Urinary bladder (tissue), 4 donors: ENCODE data around the gene SERPIND1. TPM values are rescaled to one million over a fixed set of nuclear protein-coding genes. Genes with fewer than 3 reads are reported as not detected.
"Not testable (repeated sequence)": the region's sequence is repeated elsewhere in the genome, so short reads cannot be mapped to it uniquely, and the experiment has no call there.

Experiments used
- DNase-seq: peaks from one replicate; pipeline ENCODE4 v3.0.0-alpha.2; 2015; ENCODE audit errors: extremely low spot score
- H3K27ac ChIP-seq: one replicate; pipeline ENCODE4 v1.5.1; 2013; ENCODE audit warnings: low read depth, mild to moderate bottlenecking, moderate library complexity
- H3K36me3 ChIP-seq: one replicate; pipeline ENCODE4 v1.6.1; 2013; ENCODE audit warnings: mild to moderate bottlenecking, moderate library complexity; ENCODE audit not compliant: insufficient read depth
- H3K4me1 ChIP-seq: one replicate; pipeline ENCODE4 v1.6.1; 2013; ENCODE audit warnings: mild to moderate bottlenecking, moderate library complexity; ENCODE audit not compliant: insufficient read depth
- H3K4me3 ChIP-seq: one replicate; pipeline ENCODE4 v1.5.1; 2013; ENCODE audit warnings: low read depth, low read length
- WGBS: extraction: QIAGEN DNeasy Blood & Tissue Kit; methylation state at CpG from one replicate; pipeline ENCODE4 v1.1.7; 2013; 5-methylcytosine and 5-hydroxymethylcytosine counted together
- polyA plus RNA-seq: library from polyadenylated mRNA; stranded (reverse); fragments of 200-250 nt; gene quantifications from one replicate; pipeline ENCODE4 v1.2.3, GENCODE V29; 2013
- total RNA-seq: library from RNA; depleted of rRNA; stranded (reverse); fragments of >200 nt; gene quantifications from one replicate; pipeline ENCODE4 v1.2.3, GENCODE V29; 2014
- donor health status: healthy with polysubstance abuse.
- donor health status: healthy.

Gene SERPIND1, protein sequence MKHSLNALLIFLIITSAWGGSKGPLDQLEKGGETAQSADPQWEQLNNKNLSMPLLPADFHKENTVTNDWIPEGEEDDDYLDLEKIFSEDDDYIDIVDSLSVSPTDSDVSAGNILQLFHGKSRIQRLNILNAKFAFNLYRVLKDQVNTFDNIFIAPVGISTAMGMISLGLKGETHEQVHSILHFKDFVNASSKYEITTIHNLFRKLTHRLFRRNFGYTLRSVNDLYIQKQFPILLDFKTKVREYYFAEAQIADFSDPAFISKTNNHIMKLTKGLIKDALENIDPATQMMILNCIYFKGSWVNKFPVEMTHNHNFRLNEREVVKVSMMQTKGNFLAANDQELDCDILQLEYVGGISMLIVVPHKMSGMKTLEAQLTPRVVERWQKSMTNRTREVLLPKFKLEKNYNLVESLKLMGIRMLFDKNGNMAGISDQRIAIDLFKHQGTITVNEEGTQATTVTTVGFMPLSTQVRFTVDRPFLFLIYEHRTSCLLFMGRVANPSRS
- total RNA-seq: 0.16 TPM
- polyA plus RNA-seq: 1.2 TPM

DNA sequence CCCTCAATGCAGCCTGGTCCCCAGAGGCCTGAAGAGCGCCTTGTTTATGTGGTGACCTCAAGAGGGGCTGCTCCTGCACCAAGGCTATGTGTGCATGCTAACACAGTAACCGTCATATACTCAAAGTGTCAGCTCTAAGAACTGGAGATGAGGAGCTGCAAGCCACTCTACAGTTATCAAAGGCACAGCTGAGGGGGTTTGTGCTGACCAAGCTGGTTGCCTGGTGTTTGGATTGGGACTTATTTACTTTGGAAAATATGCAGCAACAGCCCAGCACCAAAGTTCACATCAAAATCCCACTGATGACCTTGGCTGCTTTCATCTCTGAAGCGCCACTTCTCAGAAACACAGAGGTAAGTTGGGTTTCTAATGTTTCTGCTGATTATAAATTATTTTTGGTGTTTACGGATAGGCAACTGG lies at the start of gene SERPIND1:
Gene SERPIND1 (plus strand): TSS at position 321 of the 420 bp plus-strand sequence. CDS start 5,200 bp downstream, outside the sequence.
- 84% methylated on average over 4 of the region's 4 CpGs for WGBS
- DNase-seq: no peak
- Histone ChIP-seq H3K4me1 (no peaks in the 10 kb centered on the region), H3K4me3 (no peak within 1 kb of the TSS), H3K27ac (no peak within 1 kb of the TSS), H3K36me3 (no peaks in the 10 kb centered on the region)

DNA sequence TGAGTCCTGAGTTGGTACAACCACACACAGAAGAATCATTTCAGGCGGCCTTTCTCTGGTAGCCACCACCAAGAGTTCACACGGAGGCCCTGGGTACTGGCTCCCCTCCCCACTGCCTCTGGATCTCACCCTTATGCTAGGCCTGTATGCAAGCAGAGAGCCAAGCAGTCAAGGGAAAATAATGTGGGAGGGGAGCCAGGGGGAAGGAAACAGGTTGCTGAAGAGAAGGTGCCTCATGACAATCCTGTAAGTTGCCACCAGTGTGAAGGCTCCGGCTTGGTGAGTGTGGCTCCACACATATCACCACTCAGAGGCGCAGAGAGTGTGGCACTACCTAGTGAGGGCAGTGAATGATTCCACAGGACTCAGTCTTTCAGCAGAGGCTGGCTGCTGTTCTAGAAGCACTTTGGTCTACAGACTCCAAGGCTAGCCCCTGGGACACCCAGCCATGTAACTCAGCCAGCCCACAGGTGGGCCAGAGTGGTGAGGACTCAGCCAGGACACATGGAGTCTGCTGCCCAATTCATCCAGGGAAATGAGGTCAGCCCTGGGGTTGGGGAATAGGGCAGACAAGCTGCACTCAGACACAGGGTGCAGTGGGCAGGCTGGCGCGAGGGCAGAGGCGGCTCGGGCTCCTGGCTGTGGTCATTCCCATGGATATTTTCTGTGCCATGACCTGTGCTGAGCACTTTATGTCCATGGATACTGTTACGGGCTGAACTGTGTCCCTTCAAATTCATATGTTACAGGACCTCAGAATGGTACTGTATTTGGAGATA lies 49.0 kb upstream of the SERPIND1 start:
- Histone ChIP-seq H3K27ac (no peak overlapping the region), H3K36me3 (peaks cover 5% of the 10 kb centered on the region), H3K4me3 (no peak overlapping the region), H3K4me1 (no peaks in the 10 kb centered on the region)
- WGBS: 92% methylated on average over 9 of the region's 9 CpGs
- no peak for DNase-seq

DNA sequence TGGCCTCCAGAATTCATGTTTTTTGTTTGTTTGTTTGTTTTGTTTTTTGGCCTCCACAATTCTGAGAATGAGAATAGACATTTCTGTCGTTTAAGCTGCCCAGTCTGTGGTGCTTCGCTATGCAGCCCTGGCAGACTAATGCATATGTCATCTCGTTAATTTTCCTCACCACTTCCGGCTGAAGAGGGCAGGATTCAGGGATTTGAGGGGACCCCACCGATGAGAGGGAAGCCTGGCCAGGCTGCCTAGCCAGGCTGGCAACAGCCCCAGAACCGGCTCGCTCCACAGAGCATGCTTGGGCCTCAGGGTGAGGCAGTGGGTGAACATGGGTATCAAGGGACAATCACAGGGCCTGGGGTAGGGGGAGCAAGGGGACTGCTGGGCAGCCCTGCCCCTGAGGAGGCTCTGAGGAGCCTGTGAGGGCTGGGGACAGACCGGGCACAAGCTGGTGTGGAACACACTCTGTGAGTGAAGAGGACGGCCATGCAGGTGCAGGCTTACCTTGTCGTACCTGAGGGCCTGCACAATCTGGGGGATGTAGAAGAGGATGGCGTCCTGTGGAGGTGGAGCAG lies 47.8 kb upstream of the SERPIND1 start:
- DNase-seq: no peak
- Histone ChIP-seq H3K4me3 (no peak overlapping the region), H3K36me3 (peaks cover 5% of the 10 kb centered on the region), H3K27ac (no peak overlapping the region), H3K4me1 (no peaks in the 10 kb centered on the region)
- 86% methylated on average over 11 of the region's 11 CpGs for WGBS

DNA sequence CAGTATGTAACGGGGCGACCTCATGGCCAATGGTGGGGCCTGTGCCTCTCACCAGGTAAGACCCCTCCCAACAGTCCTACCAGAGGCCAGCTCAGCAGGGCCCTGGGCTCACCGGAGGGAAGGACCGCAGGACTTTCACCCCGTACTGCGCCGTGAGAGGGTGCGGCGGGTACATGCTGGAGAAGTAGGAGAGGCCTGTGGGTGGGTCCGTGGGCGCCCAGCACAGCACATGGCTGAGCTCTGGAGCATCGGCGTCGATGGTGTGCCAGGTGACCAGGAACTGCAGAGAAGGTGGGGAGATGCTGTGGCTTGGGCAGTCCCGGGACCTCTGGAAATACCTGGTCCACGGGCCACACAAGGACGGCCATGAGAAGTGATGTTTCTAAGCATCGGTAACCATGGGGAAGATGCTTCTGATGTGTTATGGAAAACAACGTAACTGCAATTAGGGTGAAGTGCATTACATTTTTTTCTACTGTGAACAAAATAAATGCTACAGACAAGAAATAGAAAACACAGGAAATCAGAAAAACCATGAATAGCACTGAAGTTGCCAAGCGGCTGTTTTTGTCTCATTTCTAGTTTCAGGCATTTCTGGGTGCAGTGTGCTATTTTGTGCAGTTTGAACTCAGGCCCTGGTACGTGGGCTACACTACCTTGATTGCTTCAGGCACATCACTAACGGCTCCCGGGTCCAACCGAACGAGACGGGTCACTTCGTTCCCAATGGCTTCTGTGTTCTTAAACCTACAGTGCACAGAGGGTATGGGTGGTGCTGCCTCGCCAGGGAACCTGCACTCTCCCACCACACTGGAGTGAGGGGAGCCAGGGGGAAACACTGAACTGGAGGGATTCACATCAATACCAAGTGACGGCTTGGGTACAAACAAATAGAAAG lies 46.5 kb upstream of the SERPIND1 start:
- no peak overlapping the region for H3K27ac ChIP-seq
- no peak for DNase-seq
- no peaks in the 10 kb centered on the region for H3K4me1 ChIP-seq
- WGBS: 92% methylated on average over 29 of the region's 29 CpGs
- no peak overlapping the region for H3K4me3 ChIP-seq
- peaks cover 5% of the 10 kb centered on the region for H3K36me3 ChIP-seq

DNA sequence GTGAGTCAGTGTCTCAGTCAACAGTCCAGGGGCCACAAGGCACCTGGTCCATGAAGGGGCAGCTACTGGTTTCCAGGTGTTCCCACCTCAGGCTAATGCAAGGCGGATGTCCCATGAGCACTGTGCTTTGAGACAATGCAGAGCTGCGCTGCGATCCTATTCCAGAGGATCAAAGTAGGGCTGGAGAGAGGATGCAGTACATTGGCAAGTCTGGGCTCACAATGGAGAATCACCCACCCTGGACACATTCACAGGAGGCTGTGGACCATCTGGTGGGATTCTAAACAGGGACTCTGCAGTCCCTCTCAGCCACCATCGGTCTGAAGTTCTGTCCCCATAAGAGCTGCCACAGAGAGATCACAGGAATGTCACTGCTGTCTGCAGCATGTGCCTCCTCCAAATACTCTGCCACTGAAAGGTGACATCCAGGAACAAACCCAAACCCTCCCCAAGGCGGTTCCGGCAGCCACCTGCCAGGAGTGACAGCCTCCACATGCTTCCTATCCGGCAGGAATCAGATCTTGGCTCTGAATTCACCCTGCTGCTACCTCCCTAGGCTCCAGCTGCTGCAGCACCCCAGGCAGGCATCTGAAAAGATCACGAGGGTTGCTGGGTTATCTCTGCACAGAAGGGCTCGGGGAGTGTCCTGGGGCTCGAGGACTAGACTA lies 45.3 kb upstream of the SERPIND1 start:
- Histone ChIP-seq H3K27ac (no peak overlapping the region), H3K36me3 (peaks cover 5% of the 10 kb centered on the region), H3K4me1 (no peaks in the 10 kb centered on the region), H3K4me3 (no peak overlapping the region)
- DNase-seq: no peak
- 89% methylated on average over 10 of the region's 10 CpGs for WGBS

DNA sequence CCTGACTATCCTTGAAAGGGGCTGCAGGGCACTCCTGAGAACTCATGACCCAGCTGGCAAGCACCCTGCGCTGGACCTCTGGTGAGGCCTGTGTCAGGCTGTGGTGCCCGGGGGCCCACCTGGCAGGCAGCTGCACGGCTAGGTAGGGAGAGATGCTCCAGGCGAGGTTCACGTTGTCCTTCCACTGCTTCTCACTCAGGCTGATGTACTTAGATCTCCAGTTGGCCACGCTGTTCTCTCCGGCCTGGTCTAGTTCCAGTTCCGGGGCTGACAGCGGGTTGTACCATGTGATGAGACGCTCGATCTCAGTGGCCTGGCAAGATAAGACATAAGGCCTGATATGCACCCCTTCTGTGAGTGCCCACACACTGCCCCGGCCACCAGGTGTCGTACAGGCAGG lies 44.7 kb upstream of the SERPIND1 start:
- DNase-seq: no peak
- Histone ChIP-seq H3K4me3 (no peak overlapping the region), H3K27ac (no peak overlapping the region), H3K36me3 (peaks cover 5% of the 10 kb centered on the region), H3K4me1 (no peaks in the 10 kb centered on the region)
- WGBS: 90% methylated on average over 13 of the region's 13 CpGs

DNA sequence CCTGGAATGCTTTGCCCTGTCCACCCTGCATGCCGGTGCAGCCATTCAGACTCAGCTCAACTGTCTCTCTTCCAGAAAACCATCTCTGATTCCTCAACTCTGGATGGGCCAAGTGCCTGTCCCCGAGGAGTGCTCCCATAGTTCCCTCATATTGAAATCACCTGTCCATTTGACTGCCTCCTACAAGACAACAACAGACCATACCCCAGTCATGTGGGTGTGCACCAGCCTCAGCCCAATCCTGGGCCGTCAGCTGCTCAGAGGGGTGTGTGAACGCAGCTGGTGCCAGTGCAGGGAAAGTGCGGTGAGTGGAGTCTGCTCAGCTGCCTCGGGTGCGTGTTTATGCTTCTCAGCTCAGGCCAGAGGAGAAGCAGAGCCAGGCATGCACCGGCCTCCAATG lies 41.5 kb upstream of the SERPIND1 start:
- not testable (repeated sequence) for H3K27ac ChIP-seq, H3K4me1 ChIP-seq, H3K36me3 ChIP-seq, H3K4me3 ChIP-seq, DNase-seq
- WGBS: 93% methylated on average over 5 of the region's 8 CpGs

DNA sequence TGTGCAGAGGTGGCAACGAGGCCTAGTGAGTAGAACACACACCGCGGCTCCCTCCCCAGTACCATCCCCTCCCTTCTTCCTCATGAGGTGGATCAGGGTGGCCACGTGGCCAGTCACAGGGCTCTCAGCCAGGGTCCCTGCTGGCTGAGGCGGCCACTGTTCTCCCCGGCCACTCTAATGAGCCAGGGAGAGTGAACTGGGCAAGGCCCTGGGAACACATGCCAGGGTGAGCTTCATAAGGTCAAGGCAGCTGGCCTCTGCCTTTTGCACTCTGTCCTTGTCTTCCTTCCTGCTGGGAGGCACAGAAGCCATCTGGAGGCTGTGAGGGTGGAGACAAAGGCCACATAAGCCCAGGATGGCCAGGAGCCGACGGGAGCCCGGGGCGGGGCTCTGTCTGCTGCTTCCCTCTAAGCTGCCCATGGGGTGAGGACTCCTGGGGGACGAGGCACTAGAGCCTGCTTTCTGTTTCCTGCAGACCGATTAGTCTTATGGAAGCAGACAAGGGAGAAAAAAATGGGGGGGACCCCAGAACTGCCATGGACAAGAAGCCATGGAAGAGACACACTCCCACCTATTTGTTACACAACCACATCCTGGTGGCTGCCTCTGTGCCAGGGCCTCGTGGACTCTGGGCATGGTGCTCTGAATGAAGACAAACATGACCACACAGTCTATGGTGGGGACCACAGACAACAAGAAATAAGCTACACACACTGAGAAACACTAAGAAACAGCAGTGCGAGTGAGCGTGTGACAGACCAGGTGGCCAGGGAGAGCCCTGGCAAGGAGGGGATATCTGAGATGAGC lies 38.4 kb upstream of the SERPIND1 start:
- WGBS: 72% methylated on average over 12 of the region's 15 CpGs
- not testable (repeated sequence) for DNase-seq, H3K4me1 ChIP-seq, H3K36me3 ChIP-seq, H3K4me3 ChIP-seq, H3K27ac ChIP-seq

DNA sequence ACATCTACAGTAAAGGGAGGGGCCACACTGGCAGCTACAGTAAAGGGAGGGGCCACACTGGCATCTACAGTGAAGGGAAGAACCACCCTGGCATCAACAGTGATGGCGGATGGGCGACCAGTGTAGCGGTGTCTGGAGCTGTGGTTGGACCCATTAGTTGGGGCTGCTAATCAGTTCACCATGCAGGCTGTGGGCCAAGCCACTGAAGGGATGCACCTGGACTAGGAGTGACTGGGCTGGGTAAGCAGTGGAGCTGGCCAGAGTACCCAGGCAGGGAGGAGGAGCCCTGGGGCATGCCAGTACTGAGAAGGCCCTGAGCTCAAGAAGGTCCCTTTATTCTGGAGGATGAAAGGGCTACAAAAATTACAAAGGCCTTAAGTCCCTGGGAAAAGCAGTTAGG lies 37.0 kb upstream of the SERPIND1 start:
- H3K27ac ChIP-seq, H3K36me3 ChIP-seq, DNase-seq, H3K4me1 ChIP-seq, H3K4me3 ChIP-seq: not testable (repeated sequence)
- 95% methylated on average over 3 of the region's 3 CpGs for WGBS

DNA sequence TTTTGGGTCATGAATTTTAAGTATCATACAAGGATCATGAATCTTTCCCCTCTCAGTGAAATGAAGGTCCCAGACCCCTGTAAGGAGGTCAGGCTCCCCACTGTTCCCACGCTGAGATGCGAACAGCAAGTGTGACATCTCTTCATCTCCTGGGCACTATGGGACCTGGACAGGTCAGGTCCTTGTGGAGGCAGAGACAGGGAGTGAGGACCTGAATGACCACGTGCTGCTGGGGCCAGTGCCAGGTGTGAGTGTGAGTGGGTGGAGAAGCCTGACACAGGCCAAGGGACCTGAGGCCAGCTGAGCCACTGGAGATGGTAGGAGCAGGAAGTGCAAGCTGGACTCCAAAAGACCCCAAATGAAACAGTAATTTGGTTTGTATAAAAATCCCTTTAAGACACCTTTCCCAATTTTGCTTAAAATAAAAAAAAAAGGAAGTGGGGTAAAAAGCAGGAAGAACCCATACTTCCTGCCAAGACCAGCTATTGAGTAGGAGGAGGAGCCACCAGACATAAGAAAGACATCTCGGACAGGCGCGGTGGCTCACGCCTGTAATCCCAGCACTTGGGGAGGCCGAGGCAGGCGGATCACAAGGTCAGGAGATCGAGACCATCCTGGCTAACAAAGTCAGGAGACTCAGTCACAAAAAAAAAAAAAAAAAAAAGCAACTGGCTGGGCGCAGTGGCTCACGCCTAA lies 35.4 kb upstream of the SERPIND1 start:
- H3K4me1 ChIP-seq: no peaks in the 10 kb centered on the region
- H3K27ac ChIP-seq: no peak overlapping the region
- no peak overlapping the region for H3K4me3 ChIP-seq
- DNase-seq: no peak
- peaks cover 2% of the 10 kb centered on the region for H3K36me3 ChIP-seq
- WGBS: 93% methylated on average over 12 of the region's 12 CpGs

DNA sequence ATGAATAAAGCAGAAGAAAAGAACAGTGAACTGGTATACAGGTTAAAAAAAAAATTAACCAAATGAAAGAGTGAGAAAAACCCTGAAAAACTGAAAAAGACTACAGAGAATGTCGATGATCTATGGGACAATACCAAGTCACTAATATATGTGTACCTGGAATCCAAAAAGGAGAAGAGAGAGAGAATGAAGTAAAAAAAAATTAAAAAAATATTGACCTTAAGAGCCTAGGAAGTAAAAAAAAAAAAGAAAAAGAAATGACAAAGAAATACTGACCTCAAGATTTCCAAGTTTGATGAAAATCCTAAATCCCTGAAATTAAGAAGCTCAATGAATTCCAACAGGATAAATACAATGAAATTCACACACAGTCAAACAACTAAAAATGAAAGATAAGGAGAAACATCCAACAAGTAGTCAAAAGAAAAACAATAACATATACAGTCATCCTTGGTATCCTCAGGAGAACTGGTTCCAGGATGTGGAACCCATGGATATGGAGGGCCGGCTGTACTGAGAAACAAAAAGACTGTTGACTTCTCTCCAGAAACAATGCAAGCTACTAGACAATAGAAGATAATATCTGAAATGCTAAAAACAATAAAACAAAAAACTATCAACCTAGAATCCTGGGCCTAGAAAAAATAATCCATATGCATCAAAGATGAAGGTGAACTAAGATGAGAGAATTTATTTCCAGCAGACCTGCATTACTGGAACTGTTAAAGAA lies 33.5 kb upstream of the SERPIND1 start:
- H3K27ac ChIP-seq: no peak overlapping the region

More for the DNA sequence above, 33.5 kb upstream of the SERPIND1 start:
- Histone ChIP-seq H3K4me1 (no peaks in the 10 kb centered on the region), H3K36me3 (peaks cover 2% of the 10 kb centered on the region), H3K4me3 (no peak overlapping the region)
- 95% methylated on average over 2 of the region's 2 CpGs for WGBS
- DNase-seq: no peak
